Measurements from ENCODE around the gene MAL.
A peak's percentile ranks its signal among the peaks of the same experiment; 100 is the strongest.

Gene MAL

DNA sequence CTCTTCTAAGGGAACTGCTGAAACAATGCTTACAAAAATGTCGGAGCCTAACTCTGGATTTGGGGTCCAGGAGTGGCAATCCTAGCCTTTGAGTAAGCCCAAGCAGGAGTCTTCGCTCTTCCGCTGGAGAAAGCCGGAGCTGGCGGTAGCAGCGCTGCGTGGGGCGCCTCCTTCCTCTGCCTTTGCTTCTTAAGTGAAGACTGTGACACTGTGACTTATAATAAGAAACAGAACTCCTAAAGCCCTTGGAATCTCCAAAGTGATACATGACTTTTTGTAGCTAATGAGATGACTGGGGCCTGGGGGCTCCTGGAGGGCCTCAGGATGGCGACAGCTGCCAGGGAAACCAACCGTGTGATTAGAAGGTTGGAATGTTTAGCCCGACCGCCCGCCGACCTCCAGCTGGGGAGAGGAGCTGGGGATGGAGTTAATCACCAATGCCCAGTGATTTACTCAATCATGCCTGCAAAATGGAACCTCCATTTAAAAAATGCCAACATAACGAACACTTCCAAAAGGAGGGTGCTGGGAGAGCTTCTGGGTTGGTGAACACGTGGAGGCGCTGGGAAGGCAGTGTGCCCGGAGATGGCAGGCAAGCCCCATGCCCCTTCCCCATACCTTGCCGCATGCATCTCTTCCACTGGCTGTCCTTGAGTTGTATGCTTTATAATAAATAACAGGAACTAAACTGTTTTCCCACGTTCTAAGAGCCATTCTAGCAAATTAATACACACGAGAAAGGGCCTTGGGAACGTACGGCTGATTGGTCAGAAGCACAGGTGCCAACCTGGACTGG is 29.0 kb upstream of the MAL start:
- DNase-seq = no peak

GRCh38 chr2:94997981-94998930 is 27.3 kb upstream of the MAL start:
- no peak for DNase-seq

DNA sequence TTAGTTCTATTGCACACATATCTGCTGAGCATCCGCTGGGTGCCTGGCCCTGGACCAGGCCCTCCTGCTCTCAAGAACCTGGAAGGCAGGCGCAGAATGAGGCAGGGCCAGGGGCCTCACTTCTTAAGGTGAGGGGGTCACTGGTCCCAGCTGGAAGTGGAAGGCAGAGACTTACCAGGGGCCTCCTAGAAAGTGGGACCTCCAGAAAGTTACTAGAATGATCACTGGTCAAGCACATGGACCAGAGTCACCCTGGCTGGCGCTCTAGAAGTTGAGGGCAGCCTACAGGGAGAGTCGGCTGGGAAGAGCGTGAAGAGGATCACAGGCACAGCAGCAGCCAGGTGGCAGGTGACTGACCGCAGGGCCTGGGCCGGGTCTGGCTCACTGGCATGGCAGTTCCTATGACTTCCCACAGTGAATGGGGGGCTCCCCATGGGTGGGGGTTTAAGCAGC is 26.1 kb upstream of the MAL start:
- no peak for DNase-seq

GRCh38 chr2:95001051-95001562 is 24.4 kb upstream of the MAL start:
- no peak for DNase-seq

DNA sequence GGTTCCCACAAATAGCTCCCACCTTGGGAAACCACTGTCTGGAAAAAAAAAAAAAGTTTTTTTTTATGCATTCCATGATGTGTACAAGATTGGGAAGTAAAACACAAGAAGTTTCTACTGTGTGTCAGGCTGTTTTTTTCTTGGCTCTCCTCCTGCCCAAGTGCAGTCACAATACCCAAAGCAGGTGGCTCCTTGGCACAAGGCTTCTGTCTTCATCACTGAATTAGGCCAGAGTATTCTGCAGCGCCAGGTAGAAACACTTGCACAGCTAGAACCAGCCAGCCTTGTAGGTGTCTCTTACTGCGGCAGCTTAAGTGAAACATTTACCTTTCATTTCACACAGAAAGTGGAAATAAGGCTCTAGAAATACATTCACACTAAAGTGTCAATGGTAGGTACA is 23.8 kb upstream of the MAL start:
- no peak for DNase-seq

DNA sequence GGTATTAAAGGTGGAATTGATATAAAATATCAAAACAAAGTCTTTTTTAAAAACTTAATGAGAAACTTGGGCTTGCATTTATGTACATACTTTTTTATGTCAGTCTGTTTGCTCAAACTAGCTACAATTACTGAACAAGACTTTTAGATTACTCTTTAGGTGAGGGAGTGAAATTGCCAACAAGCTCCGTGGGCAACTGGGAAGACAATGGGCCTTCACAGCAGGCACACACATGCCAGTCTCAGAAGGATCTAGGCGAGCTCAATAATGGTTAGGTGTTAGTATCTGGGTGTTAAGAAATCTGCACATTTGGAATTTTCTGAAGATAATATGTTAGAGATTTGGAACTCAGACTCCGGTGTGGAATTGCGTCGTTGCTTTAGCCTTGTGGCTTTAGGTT is 23.0 kb upstream of the MAL start:
- no peak for DNase-seq

DNA sequence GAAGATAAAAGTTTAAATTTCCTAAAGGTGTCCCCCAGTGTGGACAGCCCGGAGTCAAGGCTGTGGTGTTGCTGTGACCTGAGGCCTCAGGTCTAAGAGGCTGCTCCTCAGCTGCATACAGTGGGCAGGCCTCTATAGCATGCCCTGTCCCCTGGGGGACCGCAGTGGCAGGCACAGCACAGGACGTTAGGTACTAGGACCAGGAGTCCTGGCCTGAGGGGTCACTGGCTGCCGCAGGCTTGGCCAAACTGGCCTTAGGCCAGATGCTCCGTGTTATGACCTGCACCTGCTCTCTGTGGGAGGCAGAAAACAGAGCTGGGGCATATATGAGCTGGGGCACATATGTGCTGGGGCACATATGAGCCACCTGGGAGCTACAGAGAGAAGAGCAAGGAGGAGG is 21.2 kb upstream of the MAL start:
- no peak for DNase-seq

GRCh38 chr2:95004711-95005110 is 20.8 kb upstream of the MAL start:
- no peak for DNase-seq

- DNase-seq = no peak
Observed at GRCh38 chr2:95005726-95006125, 19.8 kb upstream of the MAL start.

- no peak for DNase-seq
Observed at GRCh38 chr2:95006588-95006987, 18.9 kb upstream of the MAL start.

- no peak for DNase-seq
Observed at GRCh38 chr2:95007031-95007609, 18.4 kb upstream of the MAL start.

- DNase-seq = no peak
Observed at GRCh38 chr2:95007822-95008221, 17.7 kb upstream of the MAL start.

GRCh38 chr2:95008306-95008705 is 17.2 kb upstream of the MAL start:
- no peak for DNase-seq

DNA sequence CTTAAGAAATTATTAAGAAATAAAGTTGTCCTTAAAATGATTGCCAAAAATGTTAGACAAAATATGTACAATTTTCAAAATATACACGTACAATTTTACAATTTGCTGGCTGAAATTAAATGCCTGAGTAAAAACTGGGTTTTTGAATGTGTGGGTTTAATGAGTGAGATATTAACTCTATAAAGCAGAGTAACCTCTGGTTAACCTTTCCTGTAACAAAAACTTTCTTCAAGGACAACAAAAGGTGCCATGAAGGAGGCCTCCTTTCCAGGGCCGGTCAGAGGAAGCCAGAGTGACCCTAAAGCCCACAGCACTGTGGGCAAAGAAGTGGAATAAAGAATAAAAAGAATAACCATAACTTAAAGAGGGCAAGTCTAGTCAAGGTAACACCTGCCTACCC is 16.5 kb upstream of the MAL start:
- no peak for DNase-seq

DNA sequence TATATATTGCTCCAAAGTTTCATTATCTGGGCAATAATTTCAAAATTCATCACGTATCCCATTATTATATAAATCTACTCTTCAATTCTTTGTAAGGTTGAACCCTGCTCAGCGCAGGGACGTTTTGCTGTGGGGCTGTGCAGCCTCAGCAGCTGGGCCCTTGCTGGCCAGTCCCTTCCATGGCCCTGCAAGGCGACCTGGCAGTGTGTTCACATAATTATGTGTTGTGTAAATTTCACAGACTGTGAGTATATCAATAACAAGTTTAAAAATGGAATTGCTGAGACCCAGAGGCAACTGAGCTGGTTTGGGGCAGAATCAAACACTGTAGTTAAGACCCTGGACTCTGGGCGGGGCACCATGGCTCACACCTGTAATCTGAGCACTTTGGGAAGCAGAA is 16.1 kb upstream of the MAL start:
- no peak for DNase-seq

GRCh38 chr2:95010126-95010525 is 15.4 kb upstream of the MAL start:
- DNase-seq = no peak

- no peak for DNase-seq
Observed at GRCh38 chr2:95010718-95011117, 14.8 kb upstream of the MAL start.

- no peak for DNase-seq
Observed at GRCh38 chr2:95012881-95013550, 12.5 kb upstream of the MAL start.

- DNase-seq = no peak
Observed at GRCh38 chr2:95013726-95014125, 11.8 kb upstream of the MAL start.

DNA sequence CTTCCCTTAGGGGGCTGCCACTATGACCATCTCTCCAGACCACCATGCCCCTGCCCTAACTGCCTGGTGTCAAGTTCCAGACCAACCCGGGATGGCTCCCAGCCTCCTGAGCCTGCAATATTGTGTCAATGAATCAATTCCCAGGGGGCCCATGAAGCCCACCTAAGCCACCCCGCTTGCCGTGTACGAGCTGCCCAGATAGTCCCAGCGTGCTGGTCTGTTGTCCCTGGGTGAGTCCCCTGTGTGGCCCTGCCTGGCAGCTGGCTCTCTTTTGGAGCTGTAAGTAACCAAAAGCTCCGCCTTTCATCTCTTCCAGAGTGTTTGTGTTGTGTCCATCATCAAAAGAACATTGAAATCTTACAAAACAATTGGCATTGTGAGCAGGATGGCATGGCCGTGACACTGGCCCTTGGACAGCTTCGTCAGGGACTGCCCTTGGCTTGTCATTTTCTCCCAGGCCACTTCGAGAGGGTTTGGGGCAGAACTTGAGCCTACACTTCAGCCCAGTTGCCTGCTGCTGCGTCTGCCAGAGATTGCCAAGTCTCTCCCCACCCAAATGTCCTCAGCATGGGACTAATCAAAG is 11.3 kb upstream of the MAL start:
- no peak for DNase-seq

GRCh38 chr2:95015261-95015912 is 10.1 kb upstream of the MAL start:
- DNase-seq = peak; percentile 24

GRCh38 chr2:95016616-95017015 is 8.9 kb upstream of the MAL start:
- no peak for DNase-seq
